K562 (cell line): ENCODE measurements around the gene SPCS3. TPM values are rescaled to one million over a fixed set of nuclear protein-coding genes. Genes with fewer than 3 reads are reported as not detected.

ENCODE experiments used
- ATAC-seq: fragments of 200-7000 bp; cut with Tn5 transposase; 3 replicates; pipeline ENCODE4 v1.9.1; 2020; ENCODE audit warnings: moderate library complexity
- BruUV-seq: library from RNA; stranded (reverse); fragments of 400-500 nt; replicated peaks from 2 replicates; lab custom pipeline; 2021; lab: Mats Ljungman, UMichigan
- CTCF ChIA-PET: fragments of 300-600 bp; formaldehyde crosslinking; extraction: SDS; loops from one replicate; lab custom pipeline; 2021; ENCODE audit warnings: low intra/inter-chr PET ratio; lab: Yijun Ruan, JAX
- POLR2A ChIA-PET: fragments of 300-600, 350-650 bp; sonication (Branson Sonifier 250); formaldehyde crosslinking; extraction: SDS; loops from one replicate; lab custom pipeline; 2021; ENCODE audit warnings: antibody characterized with exemption, inconsistent platforms; lab: Yijun Ruan, JAX
- DNase-seq, 4 experiments: peaks; one replicate each; pipeline versions ENCODE4 v3.0.0 to v3.0.0-alpha.2; 2011 to 2018; ENCODE audit warnings: low spot score in 3 of 4, mixed read lengths in 3 of 4; ENCODE audit errors: extremely low read depth in 1 of 4
- FAIRE-seq: peaks from 2 replicates; lab custom pipeline; 2011; peaks lifted over from hg19 to GRCh38; lab: Jason Lieb, UNC
- H2AFZ ChIP-seq: 2 replicates; pipeline ENCODE4 v1.6.0; 2011; ENCODE audit warnings: low read depth, low read length, control low read depth, inconsistent platforms
- H3K27ac ChIP-seq: fragments of 200-600 bp; 3 replicates; pipeline ENCODE4 v1.8.0; 2011; ENCODE audit warnings: low read depth, mild to moderate bottlenecking, control low read depth, inconsistent platforms, low read length, moderate library complexity, mixed read lengths; ENCODE audit errors: extremely low read depth
- H3K27me3 ChIP-seq, 2 experiments: fragments of 300-600 bp in 1 of 2; 2 replicates in 1 of 2; 3 replicates in 1 of 2; pipeline versions ENCODE4 v1.6.0 to v1.8.0; 2011; ENCODE audit warnings: inconsistent platforms in 2 of 2, low read length in 2 of 2, mild to moderate bottlenecking in 1 of 2, mixed read lengths in 1 of 2, moderate library complexity in 1 of 2; ENCODE audit not compliant: control insufficient read depth in 2 of 2, insufficient read depth in 2 of 2
- H3K36me3 ChIP-seq: fragments of 300-600 bp; 3 replicates; pipeline ENCODE4 v1.8.0; 2011; ENCODE audit warnings: mild to moderate bottlenecking, low read length, inconsistent platforms; ENCODE audit not compliant: control insufficient read depth, insufficient read depth
- H3K4me1 ChIP-seq, 2 experiments: fragments of 200-600 bp in 1 of 2; replicated peaks in 1 of 2; 2 replicates in 1 of 2; 3 replicates in 1 of 2; pipeline versions ENCODE4 v1.5.1 to v1.8.0; 2011; ENCODE audit warnings: inconsistent platforms in 2 of 2, low read length in 2 of 2, mild to moderate bottlenecking in 1 of 2, mixed read lengths in 1 of 2, moderate library complexity in 1 of 2; ENCODE audit not compliant: control insufficient read depth in 2 of 2, insufficient read depth in 2 of 2
- H3K4me2 ChIP-seq: 2 replicates; pipeline ENCODE4 v1.6.1; 2011; ENCODE audit warnings: low read length, control low read depth, inconsistent platforms, mixed read lengths; ENCODE audit not compliant: insufficient read depth
- H3K4me3 ChIP-seq: fragments of 200-600 bp; sonication (generic), shearing (Covaris generic); 2 replicates; pipeline ENCODE4 v1.5.1; 2016; ENCODE audit warnings: control low read depth, inconsistent platforms
- H3K79me2 ChIP-seq: fragments of 200-600 bp; 3 replicates; pipeline ENCODE4 v1.8.0; 2011; ENCODE audit warnings: low read length, inconsistent platforms; ENCODE audit not compliant: control insufficient read depth, insufficient read depth
- H3K9ac ChIP-seq, 2 experiments: 2 replicates each; pipeline versions ENCODE4 v1.6.0 to v1.6.1; 2011; ENCODE audit warnings: low read depth in 2 of 2, low read length in 2 of 2, control low read depth in 1 of 2, inconsistent platforms in 1 of 2, mild to moderate bottlenecking in 1 of 2, mixed read lengths in 1 of 2; ENCODE audit not compliant: insufficient read depth in 1 of 2
- H3K9me1 ChIP-seq: one replicate; pipeline ENCODE4 v1.6.0; 2011; ENCODE audit warnings: inconsistent platforms, mild to moderate bottlenecking, low read length, moderate library complexity; ENCODE audit not compliant: control insufficient read depth, insufficient read depth
- H3K9me3 ChIP-seq: replicated peaks from 2 replicates; pipeline ENCODE4 v1.5.1; 2011; ENCODE audit warnings: low read depth, low read length, inconsistent platforms; ENCODE audit not compliant: control insufficient read depth, insufficient read depth
- H4K20me1 ChIP-seq: replicated peaks from 2 replicates; pipeline ENCODE4 v1.6.1; 2011; ENCODE audit warnings: low read length, inconsistent platforms, mixed read lengths; ENCODE audit not compliant: control insufficient read depth, insufficient read depth
- ARID2 ChIP-seq: fragments of 450-650 bp; IDR thresholded peaks from 2 replicates; pipeline ENCODE4 v1.6.1; 2017; ENCODE audit warnings: antibody characterized with exemption, mild to moderate bottlenecking
- CC2D1A ChIP-seq: fragments of 450-650 bp; IDR thresholded peaks from 2 replicates; pipeline ENCODE4 v1.6.1; 2017; ENCODE audit warnings: mild to moderate bottlenecking
- ESRRB ChIP-seq: fragments of 250-450 bp; sonication (Bioruptor Pico); IDR thresholded peaks from 2 replicates; pipeline ENCODE4 v1.5.0; 2020; ENCODE audit warnings: mild to moderate bottlenecking, moderate library complexity, borderline replicate concordance
- RAD21 ChIP-seq, 2 experiments: fragments of 250-450 bp in 1 of 2; fragments of 450-650 bp in 1 of 2; sonication (Bioruptor Pico) in 1 of 2; formaldehyde crosslinking in 1 of 2; IDR thresholded peaks in 1 of 2; conservative IDR thresholded peaks in 1 of 2; 2 replicates each; pipeline versions ENCODE4 v1.4.0 to v1.8.0; 2020 to 2022; ENCODE audit warnings: mild to moderate bottlenecking in 2 of 2, moderate library complexity in 1 of 2
- SMC3 ChIP-seq: conservative IDR thresholded peaks from 2 replicates; pipeline ENCODE4 v1.6.1; 2011; ENCODE audit warnings: low read depth, low read length, improper control_type of control experiment; ENCODE audit not compliant: insufficient read depth
- ZNF384 ChIP-seq: IDR thresholded peaks from 2 replicates; pipeline ENCODE4 v1.6.1; 2012; ENCODE audit warnings: low read depth, low read length, improper control_type of control experiment
- ZNF79 ChIP-seq: fragments of 250-450 bp; sonication (Bioruptor Pico); IDR thresholded peaks from 2 replicates; pipeline ENCODE4 v1.4.0; 2020; ENCODE audit warnings: low read depth, mild to moderate bottlenecking, moderate library complexity
- WGBS: fragments of 100-300 bp; shearing (Covaris generic); methylation state at CpG from one replicate; pipeline ENCODE4 v1.1.6; 2016; ENCODE audit warnings: low coverage, mixed read lengths; ENCODE audit not compliant: insufficient coverage; ENCODE audit errors: missing lambda C conversion rate; 5-methylcytosine and 5-hydroxymethylcytosine counted together
- in situ Hi-C: fragments of 300-500 bp; cut with MboI; formaldehyde crosslinking; loops from 4 replicates; pipeline ENCODE4 v1.15.0; 2018; ENCODE audit warnings: inconsistent platforms, mixed read lengths
- intact Hi-C: fragments of 100-400 bp; cut with micrococcal nuclease; formaldehyde crosslinking; loops from 2 replicates; pipeline ENCODE4 v1.14.2; 2022
- polyA plus RNA-seq, 8 experiments: library from polyadenylated mRNA; depleted of rRNA in 4 of 8; stranded (reverse) in 5 of 8; unstranded in 3 of 8; fragments of >200 nt; fragmentation: Nextera tagmentation in 2 of 8; fragmentation: Illumina TruSeq in 1 of 8; extraction: Ambion mirVana in 2 of 8; extraction: Trizol in 1 of 8; gene quantifications; 2 replicates each; pipeline versions ENCODE4 v1.2.1 to v1.2.3, GENCODE V29; 2011 to 2014; ENCODE audit warnings: inconsistent platforms in 1 of 8, missing spikeins in 1 of 8
- total RNA-seq, 7 experiments: library from RNA; depleted of rRNA in 6 of 7; stranded (reverse); fragments of >200 nt in 6 of 7; fragmentation: Illumina TruSeq in 2 of 7; extraction: Trizol in 2 of 7; gene quantifications; 2 replicates each; pipeline versions ENCODE4 v1.2.1 to v1.2.3, GENCODE V29; 2011 to 2021; ENCODE audit warnings: low replicate concordance in 1 of 7
- TF ChIP-seq, protein P1 (sequence below): fragments of 450-650 bp; conservative IDR thresholded peaks from 2 replicates; pipeline ENCODE4 v1.6.1; 2016; ENCODE audit warnings: missing genetic modification characterization, low read depth, mild to moderate bottlenecking, control low read depth, missing compliant biosample characterization
- TF ChIP-seq, protein P2 (sequence below), 2 experiments: IDR thresholded peaks; 2 replicates each; pipeline ENCODE4 v1.6.1; 2012; ENCODE audit warnings: improper control_type of control experiment in 2 of 2, low read depth in 2 of 2, low read length in 2 of 2, borderline replicate concordance in 1 of 2
- TF ChIP-seq, protein P3 (sequence below): fragments of 450-650 bp; formaldehyde crosslinking; IDR thresholded peaks from 2 replicates; pipeline ENCODE4 v1.4.0; 2020; ENCODE audit warnings: mild to moderate bottlenecking, moderate library complexity

The SPCS3 gene
- total and polyA plus RNA-seq, 9 of the 15 experiments (the other 6 are each of a cell fraction or from before 2014, with no cell fraction given) = 64.6 to 196 (median 85.4) TPM

DNA sequence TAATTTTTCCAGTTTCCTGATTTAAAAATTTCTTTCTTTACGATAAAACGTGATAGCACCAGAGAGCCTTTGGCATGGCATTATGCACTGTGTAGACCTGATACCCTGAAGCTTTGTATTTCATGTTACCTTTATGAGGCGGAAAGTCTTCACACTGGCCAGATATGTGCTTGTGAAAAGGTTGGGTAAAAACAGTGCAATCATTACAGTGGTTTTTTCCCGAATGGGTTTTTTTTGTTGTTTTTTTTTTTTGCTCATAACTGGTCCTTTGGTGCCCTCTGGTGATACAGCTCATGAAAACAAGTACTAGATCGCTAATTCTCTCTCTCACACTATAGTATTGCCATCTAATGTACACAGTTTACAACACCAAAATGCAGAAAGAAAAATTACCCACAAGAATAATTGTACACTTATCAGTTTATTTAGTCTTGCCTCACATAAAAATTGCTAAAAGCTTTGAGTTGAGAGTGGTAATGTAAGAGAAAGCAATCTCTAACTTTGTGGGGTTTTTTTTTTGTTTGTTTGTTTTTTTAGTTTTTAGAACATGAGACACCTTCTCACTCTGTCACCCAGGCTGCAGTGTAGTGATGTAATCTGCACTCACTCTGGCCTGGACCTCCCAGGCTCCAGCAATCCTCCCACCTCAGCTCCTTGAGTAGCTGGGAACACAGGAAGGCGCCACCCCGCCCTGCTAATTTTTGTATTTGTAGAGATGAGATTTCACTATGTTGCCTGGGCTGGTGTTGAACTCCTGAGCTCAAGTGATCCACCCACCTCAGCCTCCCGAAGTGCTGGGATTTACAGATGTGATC is 21.3 kb downstream of the SPCS3 start:
- Histone ChIP-seq H3K36me3 (no peaks in the 10 kb centered on the region), H3K9me1 (no peaks in the 10 kb centered on the region), H3K4me2 (no peak overlapping the region), H2AFZ (no peak overlapping the region), H3K27me3 (no peaks in the 10 kb centered on the region), H3K79me2 (no peaks in the 10 kb centered on the region), H3K4me3 (no peak overlapping the region), H3K9me3 (no peaks in the 10 kb centered on the region), H4K20me1 (no peaks in the 10 kb centered on the region), H3K9ac (no peak overlapping the region), H3K4me1 (no peaks in the 10 kb centered on the region), H3K27ac (no peak overlapping the region)
- ChIA-PET CTCF (interaction anchor here (0.6 to 2.8 kb wide), 6 partner anchors 35 to 1577 kb away, joined by 3 to 20 read pairs (median 4); no protein-coding TSS in a partner anchor), POLR2A (interaction anchor here (0.7 kb wide), 1 partner anchor 114 kb away, joined by 3 read pairs; no protein-coding TSS in a partner anchor)
- ATAC-seq (peak; percentile 83), FAIRE-seq (peak; percentile 79), DNase-seq (peak; percentile 28 to 54 (median 36))
- WGBS = 36% methylated on average over 7 of the region's 8 CpGs
- in situ Hi-C loops = loop anchor here (25.0 kb wide), 1 partner anchor 379 kb away; no protein-coding TSS in a partner anchor
- no TSS peak for BruUV-seq
- intact Hi-C loops = loop anchor here (1.0 to 10.0 kb wide), 4 partner anchors 191 to 1976 kb away; no protein-coding TSS in a partner anchor
- TF ChIP-seq, protein P1, sequence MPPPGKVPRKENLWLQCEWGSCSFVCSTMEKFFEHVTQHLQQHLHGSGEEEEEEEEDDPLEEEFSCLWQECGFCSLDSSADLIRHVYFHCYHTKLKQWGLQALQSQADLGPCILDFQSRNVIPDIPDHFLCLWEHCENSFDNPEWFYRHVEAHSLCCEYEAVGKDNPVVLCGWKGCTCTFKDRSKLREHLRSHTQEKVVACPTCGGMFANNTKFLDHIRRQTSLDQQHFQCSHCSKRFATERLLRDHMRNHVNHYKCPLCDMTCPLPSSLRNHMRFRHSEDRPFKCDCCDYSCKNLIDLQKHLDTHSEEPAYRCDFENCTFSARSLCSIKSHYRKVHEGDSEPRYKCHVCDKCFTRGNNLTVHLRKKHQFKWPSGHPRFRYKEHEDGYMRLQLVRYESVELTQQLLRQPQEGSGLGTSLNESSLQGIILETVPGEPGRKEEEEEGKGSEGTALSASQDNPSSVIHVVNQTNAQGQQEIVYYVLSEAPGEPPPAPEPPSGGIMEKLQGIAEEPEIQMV (tag) = no peak
- peak; percentile 96 for TF ChIP-seq ZNF384
- peak; percentile 55; the same call in 1 of the 2 replicates for TF ChIP-seq SMC3
- no peak for TF ChIP-seq ESRRB
- TF ChIP-seq, protein P2, sequence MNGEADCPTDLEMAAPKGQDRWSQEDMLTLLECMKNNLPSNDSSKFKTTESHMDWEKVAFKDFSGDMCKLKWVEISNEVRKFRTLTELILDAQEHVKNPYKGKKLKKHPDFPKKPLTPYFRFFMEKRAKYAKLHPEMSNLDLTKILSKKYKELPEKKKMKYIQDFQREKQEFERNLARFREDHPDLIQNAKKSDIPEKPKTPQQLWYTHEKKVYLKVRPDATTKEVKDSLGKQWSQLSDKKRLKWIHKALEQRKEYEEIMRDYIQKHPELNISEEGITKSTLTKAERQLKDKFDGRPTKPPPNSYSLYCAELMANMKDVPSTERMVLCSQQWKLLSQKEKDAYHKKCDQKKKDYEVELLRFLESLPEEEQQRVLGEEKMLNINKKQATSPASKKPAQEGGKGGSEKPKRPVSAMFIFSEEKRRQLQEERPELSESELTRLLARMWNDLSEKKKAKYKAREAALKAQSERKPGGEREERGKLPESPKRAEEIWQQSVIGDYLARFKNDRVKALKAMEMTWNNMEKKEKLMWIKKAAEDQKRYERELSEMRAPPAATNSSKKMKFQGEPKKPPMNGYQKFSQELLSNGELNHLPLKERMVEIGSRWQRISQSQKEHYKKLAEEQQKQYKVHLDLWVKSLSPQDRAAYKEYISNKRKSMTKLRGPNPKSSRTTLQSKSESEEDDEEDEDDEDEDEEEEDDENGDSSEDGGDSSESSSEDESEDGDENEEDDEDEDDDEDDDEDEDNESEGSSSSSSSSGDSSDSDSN (IDR thresholded peaks at IDR 0.05; ENCODE audit: borderline replicate concordance in 1 of 2, low read depth in 2 of 2, low read length in 2 of 2) = no peak
- TF ChIP-seq ARID2 = peak; percentile 77; the same call in 1 of the 2 replicates
- no peak for TF ChIP-seq ZNF79 (CRISPR knock-in tag)
- TF ChIP-seq CC2D1A = peak; percentile 63; the same call in 1 of the 2 replicates
- TF ChIP-seq, protein P3, sequence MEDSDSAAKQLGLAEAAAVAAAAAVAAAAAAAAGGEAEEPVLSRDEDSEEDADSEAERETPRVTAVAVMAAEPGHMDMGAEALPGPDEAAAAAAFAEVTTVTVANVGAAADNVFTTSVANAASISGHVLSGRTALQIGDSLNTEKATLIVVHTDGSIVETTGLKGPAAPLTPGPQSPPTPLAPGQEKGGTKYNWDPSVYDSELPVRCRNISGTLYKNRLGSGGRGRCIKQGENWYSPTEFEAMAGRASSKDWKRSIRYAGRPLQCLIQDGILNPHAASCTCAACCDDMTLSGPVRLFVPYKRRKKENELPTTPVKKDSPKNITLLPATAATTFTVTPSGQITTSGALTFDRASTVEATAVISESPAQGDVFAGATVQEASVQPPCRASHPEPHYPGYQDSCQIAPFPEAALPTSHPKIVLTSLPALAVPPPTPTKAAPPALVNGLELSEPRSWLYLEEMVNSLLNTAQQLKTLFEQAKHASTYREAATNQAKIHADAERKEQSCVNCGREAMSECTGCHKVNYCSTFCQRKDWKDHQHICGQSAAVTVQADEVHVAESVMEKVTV (CRISPR knock-in tag) = peak; percentile 7; the same call in 1 of the 2 replicates
- peak; percentile 42 to 55; a peak in 3 of 4 replicates for TF ChIP-seq RAD21 (CRISPR knock-in tag; conservative IDR thresholded peaks at IDR 0.05 in 1 of 2, IDR thresholded peaks at IDR 0.05 in 1 of 2)
